ENCODE data around the gene CRABP2. TPM values are rescaled to one million over a fixed set of nuclear protein-coding genes. Genes with fewer than 3 reads are reported as not detected.
A peak's percentile ranks its signal among the peaks of the same experiment; 100 is the strongest.

Gene CRABP2
- total and polyA plus RNA-seq, 2 of the 13 experiments (the other 11 are each of a cell fraction or from before 2014, with no cell fraction given) = 0.40 to 0.60 TPM

GRCh38 chr1:156689035-156689952 is 16.1 kb downstream of the CRABP2 start (continued):
- TF ChIP-seq ZNF124 (CRISPR knock-in tag; IDR thresholded peaks at IDR 0.05) (no peak), MLX (CRISPR knock-in tag; IDR thresholded peaks at IDR 0.05) (no peak), ZNF891 (CRISPR knock-in tag; IDR thresholded peaks at IDR 0.05) (no peak), FOXM1 (CRISPR knock-in tag; IDR thresholded peaks at IDR 0.05) (no peak), ATF4 (CRISPR knock-in tag; IDR thresholded peaks at IDR 0.05) (no peak), RNF219 (CRISPR knock-in tag; IDR thresholded peaks at IDR 0.05) (no peak), DDIT3 (CRISPR knock-in tag; IDR thresholded peaks at IDR 0.05) (no peak), SNRNP70 (IDR thresholded peaks at IDR 0.05; ENCODE audit: low read depth, low read length) (no peak), ZNF235 (CRISPR knock-in tag; IDR thresholded peaks at IDR 0.05; ENCODE audit: borderline replicate concordance) (no peak), E2F5 (CRISPR knock-in tag; conservative IDR thresholded peaks at IDR 0.05) (no peak), ZNF768 (CRISPR knock-in tag; IDR thresholded peaks at IDR 0.05) (peak; percentile 17; the same call in 1 of the 2 replicates), ZNF232 (CRISPR knock-in tag; IDR thresholded peaks at IDR 0.05; ENCODE audit: borderline replicate concordance) (no peak), TCF7 (IDR thresholded peaks at IDR 0.05; ENCODE audit: low read depth) (no peak), ZNF570 (CRISPR knock-in tag; IDR thresholded peaks at IDR 0.05; ENCODE audit: borderline replicate concordance) (no peak), ZNF496 (CRISPR knock-in tag; IDR thresholded peaks at IDR 0.05; ENCODE audit: insufficient replicate concordance) (no peak), PRDM10 (CRISPR knock-in tag; IDR thresholded peaks at IDR 0.05; ENCODE audit: low read depth) (no peak), ZZZ3 (CRISPR knock-in tag; IDR thresholded peaks at IDR 0.05; ENCODE audit: borderline replicate concordance) (no peak), PCBP1 (IDR thresholded peaks at IDR 0.05; ENCODE audit: borderline replicate concordance, low read depth, low read length) (no peak), RFX5 (IDR thresholded peaks at IDR 0.05; ENCODE audit: low read depth, low read length) (no peak), SSRP1 (CRISPR knock-in tag; IDR thresholded peaks at IDR 0.05) (no peak)
